HG03565 (cell line): ENCODE results near the gene DHRS1.
"Not testable (repeated sequence)": the region's sequence is repeated elsewhere in the genome, so short reads cannot be mapped to it uniquely, and the experiment has no call there.

Source experiments
- ATAC-seq: cut with Tn5 transposase; IDR thresholded peaks from one replicate; pipeline ENCODE4 v1.9.1; 2021; ENCODE audit warnings: mild to moderate bottlenecking, moderate library complexity; ENCODE audit not compliant: unreplicated experiment

The DHRS1 gene

DNA sequence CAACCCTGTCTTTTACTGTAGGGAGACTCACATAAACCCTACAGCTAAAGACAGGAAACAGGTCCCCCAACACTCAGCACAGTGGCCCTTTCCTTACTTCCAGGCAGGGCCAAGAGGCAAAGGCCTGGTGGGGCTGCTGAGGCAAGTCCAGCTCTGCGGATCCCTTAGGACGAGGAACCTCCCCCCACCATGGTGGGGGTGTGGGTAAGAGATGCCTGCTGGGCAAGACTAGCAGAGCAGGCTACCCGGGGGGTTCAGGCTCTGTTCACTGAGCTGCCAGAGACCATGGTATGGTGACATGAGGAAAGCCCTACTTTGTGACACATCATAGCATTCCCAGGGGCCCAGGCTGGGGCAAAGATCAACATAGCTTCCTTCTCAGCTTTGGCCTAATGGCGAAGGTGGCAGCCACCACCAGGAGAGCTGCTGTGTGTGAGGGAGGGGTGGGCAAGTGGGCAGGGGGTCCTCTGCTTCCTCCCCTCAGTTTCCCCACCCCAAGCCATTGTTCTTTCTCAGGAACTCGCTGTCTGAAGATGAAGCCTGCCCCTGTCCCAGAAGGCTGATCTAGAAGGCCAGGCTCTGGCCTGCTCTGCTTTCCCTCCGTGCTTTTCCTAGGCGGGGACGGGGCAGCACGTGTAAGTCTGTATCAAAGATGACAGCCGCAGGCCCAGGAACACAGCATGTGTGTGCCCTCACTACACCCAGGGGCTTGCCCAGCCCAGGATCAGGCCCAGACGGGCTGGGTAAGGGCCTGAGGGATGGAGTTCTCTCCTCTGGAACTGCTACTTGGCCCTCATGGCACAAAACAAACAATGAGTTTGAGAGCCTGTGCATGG, 47.1 kb downstream of the DHRS1 start:
- no peak for ATAC-seq

DNA sequence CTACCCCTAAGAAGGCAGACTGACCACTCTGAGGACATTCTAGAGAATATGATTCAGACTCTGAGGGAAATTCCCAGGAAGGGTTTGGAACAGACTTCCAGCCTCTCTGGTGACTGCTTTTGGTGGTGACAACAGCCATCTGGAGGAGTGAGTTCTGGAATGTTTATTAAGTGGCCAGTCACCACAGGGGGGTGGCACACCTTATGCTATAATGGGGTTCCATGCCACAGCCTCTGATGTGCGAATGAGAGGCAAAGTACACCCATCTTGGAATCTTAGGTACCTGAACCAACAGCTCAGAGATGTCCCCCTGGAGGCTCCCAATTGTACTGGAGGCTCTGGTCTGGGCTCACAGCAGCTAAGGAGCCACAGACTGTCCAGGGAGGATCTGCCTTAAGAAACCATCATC, 47.7 kb downstream of the DHRS1 start:
- no peak for ATAC-seq

DNA sequence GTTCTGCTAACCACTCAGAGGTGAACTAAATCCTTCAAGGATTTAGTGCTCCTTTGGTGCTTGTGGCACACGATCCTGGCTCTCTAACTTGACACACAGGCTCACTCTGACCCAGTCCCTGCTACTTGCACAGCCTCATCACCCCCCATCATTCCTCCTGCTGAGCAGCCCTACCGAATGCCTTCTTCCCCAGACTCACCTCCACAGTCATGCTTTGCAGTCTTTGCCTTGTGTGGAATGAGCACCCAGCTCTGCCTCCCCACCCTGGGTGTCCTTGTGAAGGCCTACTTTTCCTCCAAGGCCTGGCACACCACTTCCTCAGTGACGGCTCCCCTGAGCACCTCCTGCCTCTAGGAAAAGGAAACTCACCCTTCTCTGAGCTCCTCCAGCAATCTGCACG, 49.2 kb downstream of the DHRS1 start:
- no peak for ATAC-seq

DNA sequence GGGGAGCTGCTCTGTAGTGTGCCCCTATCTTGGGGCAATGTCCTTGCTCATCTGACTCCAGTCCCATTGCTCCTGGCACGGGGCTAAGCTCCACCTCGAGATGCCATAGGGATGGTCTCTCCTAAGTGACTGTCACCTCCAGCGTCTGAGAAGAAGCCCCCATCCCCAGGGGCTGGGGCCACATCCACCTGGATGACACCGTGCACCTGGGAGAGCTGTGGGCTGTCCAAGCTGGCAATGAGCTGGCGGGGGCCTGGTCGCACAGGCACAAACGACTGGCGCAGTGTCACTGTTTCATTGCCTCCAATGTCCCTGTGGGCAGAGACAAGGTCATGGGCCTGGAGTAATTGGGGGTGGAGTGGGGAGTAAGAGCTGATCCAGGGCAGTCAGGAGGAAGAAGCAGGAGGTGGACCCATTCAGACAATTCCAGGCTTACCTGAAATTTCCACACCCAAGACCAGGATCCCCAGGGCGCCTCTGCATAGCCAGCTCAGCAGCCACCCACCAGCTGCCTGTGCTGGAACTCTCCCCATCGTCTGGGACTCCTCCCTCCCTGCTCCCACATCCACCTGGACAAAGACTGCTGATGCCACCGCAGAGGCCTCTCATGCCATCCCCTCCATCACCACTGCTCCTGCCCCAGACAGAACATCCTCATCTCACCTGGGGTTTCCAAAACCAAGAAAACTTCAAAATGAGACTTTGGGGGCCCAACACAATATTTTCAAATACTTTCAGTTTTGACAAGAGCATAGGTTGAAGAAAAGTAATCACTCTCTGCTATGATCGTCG, 50.2 kb downstream of the DHRS1 start:
- ATAC-seq, result no peak

DNA sequence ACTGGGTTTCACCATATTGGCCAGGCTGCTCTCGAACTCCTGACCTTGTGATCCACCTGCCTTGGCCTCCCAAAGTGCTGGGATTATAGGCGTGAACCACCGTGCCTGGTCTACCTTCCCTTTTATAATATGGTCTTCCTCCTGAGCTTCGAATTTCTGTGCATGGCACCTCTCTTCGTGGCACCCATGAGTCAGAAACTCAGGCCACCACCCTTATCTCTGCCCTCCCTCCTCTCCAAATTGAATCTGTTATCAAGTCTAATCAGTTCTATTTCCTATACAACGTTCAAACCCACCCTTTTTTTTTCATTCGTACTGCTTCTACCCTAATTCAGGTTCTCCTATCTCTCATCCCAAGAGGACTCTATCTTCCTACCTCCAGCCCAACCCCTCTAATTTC, 52.2 kb downstream of the DHRS1 start:
- no peak for ATAC-seq

DNA sequence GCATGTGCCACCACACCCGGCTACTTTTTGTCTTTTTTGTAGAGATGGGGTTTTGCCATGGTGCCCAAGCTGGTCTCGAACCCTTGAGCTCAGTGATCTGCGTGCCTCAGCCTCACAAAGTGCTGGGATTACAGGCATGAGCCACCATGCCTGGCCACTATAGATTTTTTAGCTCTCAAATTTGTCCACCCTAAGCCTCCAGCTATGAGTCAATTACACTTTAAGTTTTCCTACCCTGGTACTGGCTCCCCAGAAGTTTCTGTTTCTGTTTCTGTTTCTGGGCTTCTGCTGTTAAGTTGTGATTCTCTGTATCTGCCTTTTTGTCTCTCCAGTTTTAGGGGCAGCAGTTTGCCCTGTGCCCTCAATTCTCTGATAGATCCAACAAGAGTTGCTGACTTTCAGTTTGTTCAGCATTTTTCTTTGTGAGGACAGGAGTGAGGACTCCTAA, 52.8 kb downstream of the DHRS1 start:
- no peak for ATAC-seq

DNA sequence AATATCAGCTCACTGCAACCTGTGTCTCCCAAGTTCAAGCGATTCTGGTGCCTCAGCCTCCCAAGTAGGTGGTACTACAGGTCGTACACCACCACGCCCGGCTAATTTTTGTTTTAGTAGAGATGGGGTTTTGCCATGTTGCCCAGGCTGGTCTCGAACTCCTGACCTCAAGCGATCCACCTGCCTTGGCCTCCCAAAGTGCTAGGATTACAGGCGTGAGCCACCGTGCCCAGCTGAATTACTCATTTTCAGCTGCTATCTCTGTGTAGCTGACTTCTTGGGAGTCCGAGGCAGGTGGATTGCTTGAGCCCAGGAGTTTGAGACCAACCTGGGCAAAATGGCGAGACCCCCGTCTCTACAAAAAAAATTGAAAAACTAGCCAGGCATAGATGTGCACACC, 54.2 kb downstream of the DHRS1 start:
- not testable (repeated sequence) for ATAC-seq

DNA sequence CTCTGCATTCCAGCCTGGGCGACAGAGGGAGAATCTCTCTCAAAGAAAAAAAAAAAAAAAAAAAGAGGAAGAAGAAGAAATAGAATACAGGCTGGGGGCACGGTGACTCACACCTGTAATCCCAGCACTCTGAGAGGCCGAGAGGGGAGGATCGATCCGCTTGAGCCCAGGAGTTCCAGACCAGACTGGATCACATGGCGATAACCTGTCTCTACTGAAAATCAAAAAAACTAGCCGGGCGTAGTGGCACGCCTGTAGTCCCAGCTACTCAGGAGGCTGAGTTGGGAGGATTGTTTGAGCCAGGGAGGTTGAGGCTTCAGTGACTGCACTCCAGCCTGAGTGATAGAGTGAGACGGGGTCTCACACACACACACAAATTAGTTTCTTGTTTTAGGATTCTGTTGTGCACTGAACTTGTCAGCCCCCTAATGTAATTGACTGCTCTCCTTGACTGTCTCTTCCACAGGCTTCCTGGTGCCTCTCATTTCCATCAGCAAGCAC, 56.2 kb downstream of the DHRS1 start:
- no peak for ATAC-seq

DNA sequence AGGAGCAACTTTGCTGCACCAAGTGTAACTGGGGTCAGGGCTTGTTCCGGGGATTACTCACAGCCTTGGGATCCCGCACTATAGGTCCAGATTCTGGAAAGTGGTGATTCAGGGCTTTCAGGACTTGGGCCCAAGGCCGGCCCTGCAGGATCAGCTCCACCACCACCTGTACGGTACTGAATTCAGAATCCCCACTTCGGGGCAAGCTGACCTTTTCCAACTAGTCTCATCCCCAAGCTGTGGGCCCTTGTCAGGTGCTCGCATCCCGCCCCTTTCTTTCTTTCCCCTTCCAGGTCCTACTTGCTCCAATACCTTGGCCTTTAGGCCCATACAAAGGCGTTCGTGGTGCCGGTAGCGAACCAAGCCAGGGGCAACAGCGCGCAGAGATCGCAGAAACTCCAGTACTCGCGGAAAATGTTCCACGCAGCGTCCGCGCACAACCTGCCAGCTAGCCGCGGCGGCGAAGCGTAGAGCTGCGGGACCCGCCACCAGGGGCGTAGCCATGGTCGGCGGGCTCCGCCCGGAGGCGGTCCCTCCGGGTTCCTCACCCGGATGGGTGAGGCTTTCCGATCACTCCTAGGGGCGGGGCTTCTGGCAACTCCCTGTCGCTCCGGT, 57.6 kb downstream of the DHRS1 start:
- peak; percentile 64 for ATAC-seq
